GM19452 (cell line): ENCODE results near the gene DNASE2.
"Not testable (repeated sequence)": the region's sequence is repeated elsewhere in the genome, so short reads cannot be mapped to it uniquely, and the experiment has no call there.

Experiments
- ATAC-seq: cut with Tn5 transposase; IDR thresholded peaks from one replicate; pipeline ENCODE4 v1.9.1; 2021; ENCODE audit not compliant: unreplicated experiment

Gene DNASE2, protein sequence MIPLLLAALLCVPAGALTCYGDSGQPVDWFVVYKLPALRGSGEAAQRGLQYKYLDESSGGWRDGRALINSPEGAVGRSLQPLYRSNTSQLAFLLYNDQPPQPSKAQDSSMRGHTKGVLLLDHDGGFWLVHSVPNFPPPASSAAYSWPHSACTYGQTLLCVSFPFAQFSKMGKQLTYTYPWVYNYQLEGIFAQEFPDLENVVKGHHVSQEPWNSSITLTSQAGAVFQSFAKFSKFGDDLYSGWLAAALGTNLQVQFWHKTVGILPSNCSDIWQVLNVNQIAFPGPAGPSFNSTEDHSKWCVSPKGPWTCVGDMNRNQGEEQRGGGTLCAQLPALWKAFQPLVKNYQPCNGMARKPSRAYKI

DNA sequence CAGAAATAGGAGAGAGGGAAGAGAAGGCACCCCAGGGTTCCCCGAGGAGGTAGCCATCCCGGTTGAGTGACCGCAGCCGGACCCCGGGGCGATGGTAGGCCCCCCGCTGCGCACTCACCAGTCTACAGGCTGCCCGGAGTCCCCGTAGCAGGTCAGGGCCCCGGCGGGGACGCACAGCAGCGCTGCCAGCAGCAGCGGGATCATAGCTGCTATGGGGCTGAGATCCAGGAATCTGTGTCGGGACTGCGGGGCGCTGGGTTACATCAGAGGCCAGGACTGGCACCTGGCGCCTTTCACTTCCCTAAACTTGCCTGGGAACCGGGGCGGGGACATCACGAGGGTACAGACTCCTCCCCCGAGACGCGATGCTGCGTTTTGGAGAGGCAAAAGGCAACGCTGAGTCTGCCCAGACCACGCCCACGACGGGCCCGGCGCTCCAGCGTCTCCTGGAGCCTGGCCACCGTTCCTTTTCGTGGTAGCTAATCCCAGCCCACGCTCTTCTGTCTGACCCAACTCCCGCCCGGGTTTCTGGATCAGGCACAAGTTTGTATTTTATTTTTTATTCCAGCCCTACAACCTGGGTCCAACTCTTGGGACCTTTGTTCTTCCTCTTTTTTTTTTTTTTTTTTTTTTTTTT, at the start of gene DNASE2:
TSS of gene DNASE2 (minus strand) at position 278 of the 637 bp plus-strand sequence. CDS start at position 204, 74 bp downstream.
- ATAC-seq = peak; percentile 81

DNA sequence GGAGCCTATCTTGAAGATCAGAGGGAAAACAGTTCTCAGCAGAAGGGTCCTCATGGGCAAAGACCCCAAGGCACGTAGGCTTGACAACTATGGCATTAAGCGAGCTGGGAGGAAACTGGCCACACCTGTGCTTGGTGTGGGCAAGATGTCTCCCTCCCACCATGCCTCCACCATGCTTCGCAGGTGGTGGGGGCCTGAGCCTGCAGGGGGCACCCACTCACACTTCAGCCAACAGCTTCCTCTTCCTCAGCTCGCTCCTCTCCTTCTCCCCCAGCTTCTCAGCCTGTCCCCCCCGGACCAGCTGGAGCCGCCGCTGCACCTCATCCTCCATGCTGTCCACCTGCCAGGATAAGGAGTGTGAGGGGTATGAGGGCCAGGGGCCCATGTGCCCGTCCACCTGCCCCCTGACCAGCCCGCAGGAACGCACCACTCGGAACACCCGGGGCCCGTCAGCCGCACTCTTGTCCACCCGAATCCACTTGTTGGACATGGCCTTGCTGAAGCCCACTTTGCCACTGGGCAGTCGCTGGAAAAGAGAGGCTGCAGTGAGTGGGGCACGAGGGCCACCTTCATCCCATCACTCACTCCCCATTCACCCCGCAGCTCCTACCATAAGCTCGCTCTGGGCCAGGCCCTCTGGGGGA, 48.9 kb upstream of the DNASE2 start:
- ATAC-seq = no peak

- no peak for ATAC-seq
Observed at GRCh38 chr19:12924621-12925310, 43.5 kb upstream of the DNASE2 start.

DNA sequence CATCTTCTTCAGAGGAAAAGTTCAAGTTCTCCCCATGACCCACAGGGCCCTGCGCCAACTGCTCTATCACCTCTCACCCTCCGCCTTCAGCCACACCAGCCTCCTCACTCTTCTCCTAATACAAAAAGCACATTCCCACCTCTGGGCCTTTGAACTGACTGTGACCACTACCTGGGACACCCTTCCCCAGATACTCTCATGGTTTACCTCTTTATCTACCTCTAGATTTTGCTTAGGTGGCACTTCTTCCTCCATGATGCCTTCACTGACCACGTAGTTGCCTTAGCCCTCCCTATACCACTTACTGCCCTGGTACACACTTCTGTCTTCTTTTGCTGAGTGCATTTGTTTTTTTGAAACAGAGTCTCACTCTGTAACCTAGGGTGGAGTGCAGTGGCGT, 41.7 kb upstream of the DNASE2 start:
- ATAC-seq = no peak

GRCh38 chr19:12921047-12921446, 39.8 kb upstream of the DNASE2 start:
- ATAC-seq = no peak

DNA sequence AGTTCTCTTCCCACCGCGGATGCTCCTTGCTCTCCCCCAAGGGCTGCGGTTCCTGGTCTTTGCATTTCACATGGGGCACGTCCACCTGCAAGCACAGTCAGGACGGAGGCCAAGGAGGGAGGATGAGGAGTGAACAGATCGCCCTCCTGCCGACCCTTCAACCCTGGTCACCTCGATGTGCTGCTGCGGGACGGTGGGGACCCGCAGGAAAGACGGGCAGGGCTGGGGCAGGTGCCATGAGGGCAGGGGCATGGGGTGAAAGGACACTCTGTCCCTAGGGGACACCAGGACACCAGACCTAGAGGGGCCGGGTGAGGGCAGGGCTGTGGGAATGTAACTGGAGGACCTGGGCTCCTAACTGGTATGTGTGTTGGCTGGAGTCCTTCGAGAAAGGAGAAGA, 37.0 kb upstream of the DNASE2 start:
- no peak for ATAC-seq

GRCh38 chr19:12915860-12916259, 34.6 kb upstream of the DNASE2 start:
- ATAC-seq = not testable (repeated sequence)

- no peak for ATAC-seq
Observed at GRCh38 chr19:12913851-12914690, 32.8 kb upstream of the DNASE2 start.

GRCh38 chr19:12913011-12913561, 31.8 kb upstream of the DNASE2 start:
- no peak for ATAC-seq

DNA sequence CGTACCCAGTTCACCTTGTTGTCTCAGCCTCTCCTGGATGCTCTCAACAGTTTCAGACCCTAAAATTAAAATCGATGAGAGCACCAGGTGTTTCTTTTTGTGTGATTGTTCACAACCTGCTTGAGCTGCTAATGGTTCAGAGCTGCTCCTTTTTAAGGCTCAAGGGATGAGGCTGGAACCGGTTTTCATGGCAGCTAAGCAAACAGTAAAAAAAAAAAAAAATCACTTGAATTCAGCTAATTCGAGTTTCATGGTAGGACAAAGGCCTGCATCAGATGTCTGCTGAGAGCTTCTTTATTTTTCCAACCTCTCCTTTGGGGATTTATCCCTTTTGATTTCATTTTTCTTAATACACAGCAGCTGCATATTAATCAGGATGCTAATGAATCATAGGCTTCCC, 31.3 kb upstream of the DNASE2 start:
- ATAC-seq = no peak

DNA sequence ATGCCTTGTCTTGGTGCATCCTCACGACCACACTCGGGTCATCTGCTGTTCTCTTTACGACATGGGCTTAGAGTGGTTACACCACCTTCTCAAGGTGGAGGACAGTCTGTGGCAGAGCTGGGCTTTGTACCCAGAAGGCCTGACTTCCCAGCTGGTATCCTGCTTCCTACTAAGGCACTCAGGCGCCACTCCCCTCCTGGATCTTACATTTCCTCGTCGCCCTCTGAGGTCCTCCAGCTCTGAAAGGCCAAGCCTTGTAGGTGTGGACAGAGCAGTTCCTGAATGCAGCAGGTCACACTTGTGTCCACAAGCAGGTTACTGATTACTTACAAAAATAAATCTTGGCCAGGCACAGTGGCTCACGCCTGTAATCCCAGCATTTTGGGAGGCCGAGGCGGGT, 25.9 kb upstream of the DNASE2 start:
- no peak for ATAC-seq

- peak; percentile 81 for ATAC-seq
Observed at GRCh38 chr19:12899891-12900518, 18.8 kb upstream of the DNASE2 start.

DNA sequence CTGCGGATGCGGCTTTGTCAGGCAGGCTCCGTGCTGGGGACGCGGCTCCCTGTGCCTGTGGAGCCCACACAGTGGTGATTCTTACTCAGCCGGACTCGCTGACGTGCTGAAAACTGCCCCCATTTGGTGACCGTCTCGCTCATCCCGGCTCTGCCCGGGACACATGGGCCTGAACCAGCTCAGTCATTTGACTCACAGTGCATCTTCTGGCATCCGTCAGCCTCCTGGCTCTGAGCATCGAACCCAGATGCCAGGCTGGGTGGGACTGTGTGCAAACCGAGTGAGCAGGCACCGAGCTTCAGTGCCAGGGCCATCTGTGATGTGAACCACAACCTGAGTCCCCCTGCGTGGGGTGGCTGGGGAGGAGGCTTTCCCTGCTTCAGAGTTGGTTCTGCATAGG, 15.2 kb upstream of the DNASE2 start:
- ATAC-seq = no peak

- ATAC-seq = no peak
Observed at GRCh38 chr19:12893582-12893981, 12.3 kb upstream of the DNASE2 start.

DNA sequence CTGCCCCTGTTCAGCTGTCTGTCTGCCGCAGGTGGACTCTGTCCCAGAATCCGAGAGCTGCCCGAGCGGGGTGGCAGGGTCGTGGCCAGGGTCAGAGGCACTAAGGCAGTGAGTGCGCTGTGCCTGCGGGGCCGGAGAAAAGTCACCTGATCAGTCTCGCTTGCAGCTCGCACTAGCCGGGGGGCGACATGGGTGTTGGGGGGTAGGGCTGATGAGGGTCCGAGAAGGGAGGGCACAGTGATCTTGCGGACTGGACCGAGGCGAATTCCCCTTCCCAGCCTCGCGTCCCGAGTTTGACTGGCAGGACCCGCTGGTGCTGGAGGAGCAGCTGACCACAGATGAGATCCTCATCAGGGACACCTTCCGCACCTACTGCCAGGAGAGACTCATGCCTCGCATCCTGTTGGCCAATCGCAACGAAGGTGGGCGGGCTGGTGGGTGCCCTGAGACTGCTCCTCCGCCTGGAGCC, 10.3 kb upstream of the DNASE2 start:
- ATAC-seq = no peak

DNA sequence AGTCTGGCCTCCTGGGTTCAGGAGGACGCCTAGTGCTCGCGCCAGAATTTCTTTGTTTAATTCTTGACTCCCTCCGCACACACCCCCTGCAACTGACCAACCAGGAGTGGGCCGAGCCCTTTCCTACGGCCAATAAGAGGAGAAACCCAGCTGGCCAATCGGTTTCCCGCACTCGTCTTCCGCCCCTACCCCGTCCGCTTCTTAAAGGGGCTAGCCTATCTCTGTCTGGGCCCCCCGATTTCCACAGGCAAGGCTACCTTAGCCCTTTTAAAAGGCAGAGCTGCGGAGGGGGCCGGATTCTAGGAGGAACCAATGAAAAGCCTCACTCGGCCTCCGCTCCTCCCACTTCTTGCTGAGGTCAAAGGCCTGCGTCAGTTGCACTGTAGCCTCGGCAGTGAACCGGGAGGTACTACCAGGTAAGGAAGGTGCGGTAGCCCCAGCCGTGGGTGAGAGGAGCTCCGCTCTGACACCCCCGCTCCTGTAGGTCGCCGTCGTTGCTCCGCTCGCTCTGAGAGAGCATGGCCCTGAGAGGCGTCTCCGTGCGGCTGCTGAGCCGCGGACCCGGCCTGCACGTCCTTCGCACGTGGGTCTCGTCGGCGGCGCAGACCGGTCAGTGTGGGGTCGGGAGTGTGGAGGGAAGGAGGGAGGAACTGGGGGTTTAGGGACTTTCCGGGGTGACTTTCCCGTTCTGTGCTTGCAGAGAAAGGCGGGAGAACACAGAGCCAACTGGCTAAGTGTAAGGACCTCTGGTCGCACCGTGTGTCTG, 9.7 kb upstream of the DNASE2 start, which contains the start of gene GCDH:
TSS of gene GCDH (plus strand) at position 374 of the 766 bp plus-strand sequence. CDS start at position 519, 145 bp downstream.
- ATAC-seq = peak; percentile 94

DNA sequence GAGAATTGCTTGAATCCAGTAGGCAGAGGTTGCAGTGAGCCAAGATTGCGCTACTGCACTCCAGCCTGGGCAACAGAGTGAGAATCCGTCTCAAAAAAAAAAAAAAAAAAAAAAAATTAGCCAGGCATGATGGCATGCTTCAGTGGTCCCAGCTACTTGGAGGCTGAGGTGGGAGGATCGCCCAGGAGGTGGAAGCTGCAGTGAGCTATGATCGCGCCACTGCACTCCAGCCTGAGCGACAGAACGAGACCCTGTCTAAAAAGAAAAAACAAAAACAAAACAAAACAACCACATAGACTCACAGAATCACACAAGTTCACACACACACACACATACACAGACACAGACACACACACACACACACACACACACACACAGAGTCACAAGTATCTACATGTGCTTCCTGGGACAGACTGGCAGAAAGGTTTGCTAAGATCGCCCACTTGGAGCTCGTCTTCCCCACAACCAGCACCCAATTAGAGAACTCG, 9.1 kb upstream of the DNASE2 start:
- ATAC-seq = not testable (repeated sequence)

DNA sequence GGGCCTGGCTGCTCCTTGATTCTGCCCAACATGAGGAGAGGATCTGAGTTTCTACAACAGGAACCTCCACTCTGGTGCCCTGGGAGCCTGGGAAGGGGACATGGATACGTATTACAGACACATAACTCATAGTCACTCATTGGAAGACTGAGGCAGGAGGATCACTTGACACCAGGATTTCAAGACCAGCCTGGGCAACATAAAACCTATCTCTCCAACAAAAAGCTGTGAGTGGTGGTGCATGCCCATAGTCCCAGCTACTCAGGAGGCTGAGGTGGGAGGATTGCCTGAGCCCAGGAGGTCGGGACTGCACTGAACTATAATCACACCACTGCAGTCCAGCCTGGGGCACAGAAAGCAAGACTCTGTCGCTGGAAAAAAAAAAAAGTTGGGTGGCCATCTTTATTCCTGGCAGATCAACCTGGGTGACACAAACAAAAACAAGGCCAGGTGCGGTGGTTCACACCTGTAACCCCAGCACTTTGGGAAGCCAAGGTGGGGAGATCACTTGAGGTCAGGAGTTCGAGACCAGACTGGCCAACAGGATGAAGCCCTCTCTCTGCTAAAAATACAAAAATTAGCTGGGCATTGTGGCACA, 6.9 kb upstream of the DNASE2 start:
- ATAC-seq = no peak
